BJ (cell line): Measurements from ENCODE around the gene OVOL1. TPM values are rescaled to one million over a fixed set of nuclear protein-coding genes. Genes with fewer than 3 reads are reported as not detected.

Source experiments
- CTCF ChIA-PET: fragments of 350-600 bp; formaldehyde crosslinking; extraction: SDS; loops from one replicate; lab custom pipeline; 2021; ENCODE audit warnings: antibody characterized with exemption, inconsistent platforms; lab: Yijun Ruan, JAX
- POLR2A ChIA-PET: fragments of 300-600 bp; sonication (Branson Sonifier 250); formaldehyde crosslinking; extraction: SDS; loops from one replicate; lab custom pipeline; 2021; ENCODE audit warnings: antibody characterized with exemption; lab: Charles Lee
- DNase-seq: peaks from one replicate; pipeline ENCODE4 v3.0.0-alpha.2; 2011; ENCODE audit warnings: low read depth
- H3K27me3 ChIP-seq: 2 replicates; pipeline ENCODE4 v1.6.0; 2011; ENCODE audit warnings: low read length; ENCODE audit not compliant: control insufficient read depth, insufficient read depth
- H3K36me3 ChIP-seq: 2 replicates; pipeline ENCODE4 v1.5.1; 2011; ENCODE audit warnings: low read length; ENCODE audit not compliant: control insufficient read depth, insufficient read depth
- H3K4me3 ChIP-seq: 2 replicates; pipeline ENCODE4 v1.5.1; 2011; ENCODE audit warnings: low read depth, mild to moderate bottlenecking, control low read depth, low read length
- polyA plus RNA-seq: library from polyadenylated mRNA; depleted of rRNA; stranded (reverse); fragments of >200 nt; gene quantifications from 2 replicates; pipeline ENCODE4 v1.2.3, GENCODE V29; 2011
- TF ChIP-seq, protein P1 (sequence below): IDR thresholded peaks from 2 replicates; pipeline ENCODE4 v1.5.1; 2011; ENCODE audit warnings: low read depth, mild to moderate bottlenecking, control low read depth, inconsistent platforms, low read length, moderate library complexity; ENCODE audit not compliant: insufficient read depth

The OVOL1 gene
- polyA plus RNA-seq, 1 experiment, result not detected

DNA sequence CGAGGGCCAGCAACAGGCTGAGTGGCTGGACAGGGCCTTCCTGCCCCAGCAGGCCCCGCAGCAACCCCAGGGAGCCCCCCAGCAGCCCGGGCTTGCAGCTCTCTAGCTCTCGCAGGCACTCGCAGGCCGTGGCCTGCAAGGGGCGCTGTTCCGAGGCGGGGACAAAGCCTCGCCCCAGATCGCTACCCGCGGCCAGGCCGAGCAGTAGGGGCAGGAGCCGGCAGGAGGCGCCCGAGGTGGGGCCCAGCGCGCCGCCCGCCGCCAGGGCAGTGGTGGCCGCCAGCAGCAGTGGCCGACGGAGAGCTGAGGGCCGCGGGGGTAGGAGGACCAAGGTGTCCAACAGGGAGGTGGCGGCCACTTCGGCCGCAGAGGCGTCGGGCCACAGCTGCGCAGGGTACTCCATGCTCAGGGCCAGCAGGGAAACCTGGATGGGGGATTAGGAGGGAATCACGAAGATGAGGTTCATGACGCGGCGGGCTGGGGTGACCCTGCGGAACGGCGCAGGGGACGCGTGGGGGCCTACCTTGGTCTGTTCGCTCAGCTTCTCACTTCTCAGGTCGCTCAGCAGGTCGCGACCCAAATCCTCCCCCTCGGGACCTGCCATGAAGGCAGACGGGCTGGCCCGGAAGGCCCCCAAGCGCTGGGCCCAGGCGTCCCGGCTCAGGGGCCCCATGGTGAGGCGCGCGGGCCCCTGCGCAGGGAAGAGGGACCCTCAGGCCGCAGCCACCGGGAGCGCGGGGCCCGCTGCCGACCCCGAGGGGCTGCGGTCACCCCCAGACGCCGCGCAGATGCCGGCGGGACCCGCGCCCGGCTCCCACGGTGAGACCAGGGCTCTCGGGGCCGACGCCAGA is 6.7 kb upstream of the OVOL1 start:
- CTCF ChIA-PET, result interaction anchor here (0.5 to 6.1 kb wide), 52 partner anchors 10 to 963 kb away, joined by 3 to 57 read pairs (median 4); partner anchors contain the start of genes CCDC85B, CFL1, KAT5 and MUS81

DNA sequence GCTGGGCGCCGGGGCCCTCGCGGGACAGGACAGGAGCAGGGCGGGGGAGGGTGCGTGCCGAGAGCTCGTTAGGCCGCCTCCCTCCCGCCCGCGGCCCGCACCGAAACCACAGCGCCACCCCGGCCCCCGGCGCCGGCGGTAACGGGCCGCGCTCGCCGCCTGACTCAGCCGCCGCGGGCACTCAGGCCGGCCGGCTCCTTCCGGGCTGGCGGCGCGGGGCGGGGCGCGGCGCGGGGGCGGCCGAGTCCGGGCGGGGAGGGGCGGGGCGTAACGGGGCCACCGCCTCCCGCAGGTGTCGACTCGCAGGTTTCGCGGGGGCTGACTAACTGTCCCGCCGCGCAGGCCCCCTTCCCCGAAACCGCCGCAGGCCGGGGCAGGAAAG is 6.1 kb upstream of the OVOL1 start, which contains the start of gene AP5B1:
Gene AP5B1 (minus strand): TSS at position 207 of the 382 bp plus-strand sequence. CDS start 385 bp downstream, outside the sequence.
- DNase-seq, result no peak
- TF ChIP-seq, protein P1, sequence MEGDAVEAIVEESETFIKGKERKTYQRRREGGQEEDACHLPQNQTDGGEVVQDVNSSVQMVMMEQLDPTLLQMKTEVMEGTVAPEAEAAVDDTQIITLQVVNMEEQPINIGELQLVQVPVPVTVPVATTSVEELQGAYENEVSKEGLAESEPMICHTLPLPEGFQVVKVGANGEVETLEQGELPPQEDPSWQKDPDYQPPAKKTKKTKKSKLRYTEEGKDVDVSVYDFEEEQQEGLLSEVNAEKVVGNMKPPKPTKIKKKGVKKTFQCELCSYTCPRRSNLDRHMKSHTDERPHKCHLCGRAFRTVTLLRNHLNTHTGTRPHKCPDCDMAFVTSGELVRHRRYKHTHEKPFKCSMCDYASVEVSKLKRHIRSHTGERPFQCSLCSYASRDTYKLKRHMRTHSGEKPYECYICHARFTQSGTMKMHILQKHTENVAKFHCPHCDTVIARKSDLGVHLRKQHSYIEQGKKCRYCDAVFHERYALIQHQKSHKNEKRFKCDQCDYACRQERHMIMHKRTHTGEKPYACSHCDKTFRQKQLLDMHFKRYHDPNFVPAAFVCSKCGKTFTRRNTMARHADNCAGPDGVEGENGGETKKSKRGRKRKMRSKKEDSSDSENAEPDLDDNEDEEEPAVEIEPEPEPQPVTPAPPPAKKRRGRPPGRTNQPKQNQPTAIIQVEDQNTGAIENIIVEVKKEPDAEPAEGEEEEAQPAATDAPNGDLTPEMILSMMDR, result no peak
- Histone ChIP-seq H3K27me3 (peaks cover 7% of the 10 kb centered on the region), H3K4me3 (peak within 1 kb of the TSS; percentile 98), H3K36me3 (peaks cover 17% of the 10 kb centered on the region)
- POLR2A ChIA-PET, result no interaction called here
- CTCF ChIA-PET, result interaction anchor here (0.7 to 6.1 kb wide), 23 partner anchors 10 to 209 kb away, joined by 3 to 57 read pairs (median 7); partner anchors contain the start of genes CCDC85B, KAT5, MUS81 and RNASEH2C

More for the DNA sequence above, 6.7 kb upstream of the OVOL1 start:
- DNase-seq, result no peak
- Histone ChIP-seq H3K36me3 (peaks cover 17% of the 10 kb centered on the region), H3K27me3 (peaks cover 1% of the 10 kb centered on the region; the same call in 1 of the 2 replicates), H3K4me3 (peak overlapping the region; percentile 98)
- TF ChIP-seq, protein P1, result peak; percentile 91
- POLR2A ChIA-PET, result interaction anchor here (0.6 kb wide), 1 partner anchor 874 kb away, joined by 4 read pairs; no protein-coding TSS in a partner anchor

DNA sequence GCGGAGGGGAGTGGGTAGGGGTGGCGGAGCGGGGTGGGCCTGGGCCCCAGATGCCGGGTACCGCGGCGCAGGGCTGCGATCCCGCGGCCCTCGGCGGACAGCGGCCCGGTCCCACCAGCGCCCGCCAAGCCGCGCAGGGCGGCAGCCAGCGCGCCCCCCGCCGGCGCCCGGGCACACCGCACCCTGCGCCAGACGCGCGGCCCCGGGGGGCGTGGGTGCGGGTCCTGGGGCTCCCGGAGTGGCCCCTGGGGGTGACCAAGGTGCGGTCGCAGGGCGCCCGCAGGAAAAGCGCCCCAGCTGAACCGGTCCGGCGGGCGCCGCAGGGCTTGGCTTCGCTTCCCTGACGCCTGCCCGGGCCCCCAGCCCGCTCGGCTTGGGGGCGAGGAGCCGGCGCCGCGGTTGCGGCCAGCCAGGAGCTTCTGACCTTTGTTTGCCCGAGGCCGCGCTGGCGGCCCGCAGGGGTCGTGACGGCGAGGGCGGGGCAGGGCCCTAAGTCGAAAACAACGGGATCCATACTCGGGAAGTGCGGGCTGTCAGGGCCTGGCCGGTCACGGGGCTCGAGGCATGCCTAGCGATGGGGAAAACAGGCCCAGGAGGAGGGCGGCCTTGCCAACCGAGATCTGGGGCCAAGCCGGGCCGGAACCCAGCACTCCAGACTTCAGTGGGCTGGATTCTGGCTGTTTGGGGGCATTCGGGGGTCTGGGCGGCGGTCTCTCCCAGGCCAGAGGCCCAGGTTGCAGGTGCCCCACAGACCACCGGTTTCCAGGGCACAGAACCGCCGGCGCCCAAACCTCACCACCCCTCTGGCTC is 5.5 kb upstream of the OVOL1 start:
- TF ChIP-seq, protein P1, result no peak
- DNase-seq, result no peak
- ChIA-PET POLR2A (no interaction called here), CTCF (interaction anchor here (1.1 to 6.1 kb wide), 12 partner anchors 10 to 208 kb away, joined by 3 to 57 read pairs (median 11); partner anchors contain the start of genes CCDC85B and KAT5)
- H3K27me3 ChIP-seq, result peaks cover 13% of the 10 kb centered on the region
- peaks cover 17% of the 10 kb centered on the region for H3K36me3 ChIP-seq
- H3K4me3 ChIP-seq, result peak overlapping the region; percentile 53

DNA sequence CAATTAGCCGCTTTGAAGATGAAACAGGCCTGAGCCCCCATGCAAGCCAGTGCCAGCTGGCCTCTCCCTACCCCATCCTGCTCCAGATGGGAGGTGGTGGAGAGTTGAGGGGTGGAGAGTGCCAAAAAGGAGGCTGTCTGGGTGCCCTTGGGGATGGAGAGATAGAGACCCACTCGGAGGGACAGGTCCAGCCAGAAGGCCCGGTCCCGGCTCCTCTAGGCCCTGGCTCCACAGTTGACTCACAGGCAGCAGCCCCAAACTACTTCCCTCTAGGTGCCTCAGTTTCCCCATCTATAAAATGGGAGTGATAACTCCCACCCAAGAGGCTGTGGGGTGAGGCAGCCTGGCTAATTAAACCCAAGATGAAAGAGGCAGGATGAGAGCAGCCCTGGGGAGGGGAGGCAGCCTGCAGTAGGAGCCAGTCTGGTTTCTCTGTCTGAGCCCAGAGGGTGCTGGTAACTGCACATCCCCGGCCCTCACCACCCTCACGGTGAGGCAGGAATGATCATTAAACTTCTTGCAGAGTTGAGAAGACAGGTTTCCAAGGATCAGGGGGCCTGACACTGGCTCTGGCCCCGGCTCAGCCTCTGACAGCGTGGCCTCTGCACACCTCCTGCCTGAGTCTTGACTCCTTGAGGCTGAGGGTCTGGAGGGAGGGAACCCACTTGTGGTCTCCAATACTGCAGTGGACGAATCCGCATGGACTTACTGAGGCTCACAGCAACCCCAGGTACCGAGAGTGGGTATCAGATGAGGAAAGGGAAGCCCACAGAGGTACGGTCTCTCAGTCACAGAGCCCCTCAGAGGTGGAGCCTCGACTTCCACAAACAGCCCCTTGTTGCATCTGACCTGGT is 4.7 kb upstream of the OVOL1 start:
- Histone ChIP-seq H3K27me3 (peaks cover 17% of the 10 kb centered on the region), H3K36me3 (peaks cover 15% of the 10 kb centered on the region), H3K4me3 (no peak overlapping the region)
- no peak for DNase-seq
- CTCF ChIA-PET, result interaction anchor here (2.9 to 6.1 kb wide), 3 partner anchors 15 to 71 kb away, joined by 10 to 50 read pairs (median 15); partner anchors contain the start of gene KAT5
- POLR2A ChIA-PET, result no interaction called here
- TF ChIP-seq, protein P1, result no peak
